DND-41 (cell line): ENCODE results near the gene POU2F1.

ENCODE experiments used
- CTCF ChIP-seq: IDR thresholded peaks from 2 replicates; pipeline ENCODE4 v1.5.1; 2012; ENCODE audit warnings: borderline replicate concordance, low read length, moderate library complexity, mild to moderate bottlenecking; ENCODE audit not compliant: poor library complexity, severe bottlenecking; ENCODE audit errors: extremely low read depth
- EZH2 ChIP-seq: IDR thresholded peaks from 3 replicates; pipeline ENCODE4 v1.6.1; 2012; ENCODE audit warnings: borderline replicate concordance, low read depth, mild to moderate bottlenecking, moderate library complexity, low read length, inconsistent platforms; ENCODE audit not compliant: severe bottlenecking

DNA sequence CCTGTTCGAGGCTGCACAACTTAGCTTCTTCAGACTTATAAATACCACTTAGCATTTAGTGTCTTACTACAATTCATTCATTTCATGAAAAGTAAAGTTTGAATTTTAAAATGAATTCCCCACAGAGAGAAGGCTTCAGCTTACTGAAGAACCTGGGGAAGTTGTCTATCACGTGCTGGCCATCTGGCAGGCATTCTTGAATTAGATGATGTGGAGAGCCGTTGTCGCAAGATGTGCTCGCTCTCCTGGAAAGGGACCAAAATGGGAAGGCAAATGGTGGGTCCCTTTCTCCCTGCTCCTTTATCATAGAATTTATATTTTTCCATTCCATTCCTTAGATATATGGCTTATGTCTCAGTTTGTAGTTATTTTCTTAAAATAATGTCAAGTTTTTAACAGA is 207.2 kb downstream of the POU2F1 start:
- TF ChIP-seq CTCF (no peak), EZH2 (no peak)
